Measurements from ENCODE around the gene LAMC3.

Gene LAMC3

DNA sequence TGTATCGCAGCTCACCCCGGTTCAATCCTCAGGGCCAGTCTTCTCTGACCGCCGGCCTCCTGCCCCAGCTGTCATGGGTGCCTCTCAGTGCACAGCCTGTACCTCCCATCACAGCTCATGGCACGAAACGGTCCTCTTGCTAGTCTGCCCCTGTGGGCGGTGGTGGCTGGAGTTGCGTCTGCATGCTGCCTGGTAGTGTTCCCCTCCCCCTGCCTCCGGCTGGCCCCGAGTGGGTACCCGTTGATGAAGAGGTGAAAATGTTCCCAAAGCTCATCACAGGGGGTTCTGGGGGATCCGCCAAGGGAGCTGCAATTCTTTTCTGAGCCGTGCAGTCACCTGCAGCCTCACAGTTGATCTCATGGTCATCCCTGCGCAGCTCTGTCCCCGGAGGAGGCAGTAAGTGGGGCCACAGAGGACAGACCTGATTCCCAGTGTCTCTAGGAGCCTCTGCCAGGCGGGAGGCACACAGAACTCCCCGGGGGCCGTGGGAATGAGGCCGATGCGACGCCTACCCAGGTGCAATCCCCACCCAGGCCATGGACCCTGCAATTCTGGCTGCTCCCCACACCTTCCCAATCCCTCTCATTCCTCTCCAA lies 35.2 kb upstream of the LAMC3 start:
- no peak for TF ChIP-seq CSDC2 (CRISPR knock-in tag; IDR thresholded peaks at IDR 0.05)
- TF ChIP-seq, protein P1, sequence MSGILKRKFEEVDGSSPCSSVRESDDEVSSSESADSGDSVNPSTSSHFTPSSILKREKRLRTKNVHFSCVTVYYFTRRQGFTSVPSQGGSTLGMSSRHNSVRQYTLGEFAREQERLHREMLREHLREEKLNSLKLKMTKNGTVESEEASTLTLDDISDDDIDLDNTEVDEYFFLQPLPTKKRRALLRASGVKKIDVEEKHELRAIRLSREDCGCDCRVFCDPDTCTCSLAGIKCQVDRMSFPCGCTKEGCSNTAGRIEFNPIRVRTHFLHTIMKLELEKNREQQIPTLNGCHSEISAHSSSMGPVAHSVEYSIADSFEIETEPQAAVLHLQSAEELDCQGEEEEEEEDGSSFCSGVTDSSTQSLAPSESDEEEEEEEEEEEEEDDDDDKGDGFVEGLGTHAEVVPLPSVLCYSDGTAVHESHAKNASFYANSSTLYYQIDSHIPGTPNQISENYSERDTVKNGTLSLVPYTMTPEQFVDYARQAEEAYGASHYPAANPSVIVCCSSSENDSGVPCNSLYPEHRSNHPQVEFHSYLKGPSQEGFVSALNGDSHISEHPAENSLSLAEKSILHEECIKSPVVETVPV (CRISPR knock-in tag; IDR thresholded peaks at IDR 0.05) = no peak
- no peak for TF ChIP-seq PPARA (CRISPR knock-in tag; IDR thresholded peaks at IDR 0.05; ENCODE audit: borderline replicate concordance)
- TF ChIP-seq ZC3H10 (CRISPR knock-in tag; IDR thresholded peaks at IDR 0.05) = no peak
- TF ChIP-seq, protein P2, sequence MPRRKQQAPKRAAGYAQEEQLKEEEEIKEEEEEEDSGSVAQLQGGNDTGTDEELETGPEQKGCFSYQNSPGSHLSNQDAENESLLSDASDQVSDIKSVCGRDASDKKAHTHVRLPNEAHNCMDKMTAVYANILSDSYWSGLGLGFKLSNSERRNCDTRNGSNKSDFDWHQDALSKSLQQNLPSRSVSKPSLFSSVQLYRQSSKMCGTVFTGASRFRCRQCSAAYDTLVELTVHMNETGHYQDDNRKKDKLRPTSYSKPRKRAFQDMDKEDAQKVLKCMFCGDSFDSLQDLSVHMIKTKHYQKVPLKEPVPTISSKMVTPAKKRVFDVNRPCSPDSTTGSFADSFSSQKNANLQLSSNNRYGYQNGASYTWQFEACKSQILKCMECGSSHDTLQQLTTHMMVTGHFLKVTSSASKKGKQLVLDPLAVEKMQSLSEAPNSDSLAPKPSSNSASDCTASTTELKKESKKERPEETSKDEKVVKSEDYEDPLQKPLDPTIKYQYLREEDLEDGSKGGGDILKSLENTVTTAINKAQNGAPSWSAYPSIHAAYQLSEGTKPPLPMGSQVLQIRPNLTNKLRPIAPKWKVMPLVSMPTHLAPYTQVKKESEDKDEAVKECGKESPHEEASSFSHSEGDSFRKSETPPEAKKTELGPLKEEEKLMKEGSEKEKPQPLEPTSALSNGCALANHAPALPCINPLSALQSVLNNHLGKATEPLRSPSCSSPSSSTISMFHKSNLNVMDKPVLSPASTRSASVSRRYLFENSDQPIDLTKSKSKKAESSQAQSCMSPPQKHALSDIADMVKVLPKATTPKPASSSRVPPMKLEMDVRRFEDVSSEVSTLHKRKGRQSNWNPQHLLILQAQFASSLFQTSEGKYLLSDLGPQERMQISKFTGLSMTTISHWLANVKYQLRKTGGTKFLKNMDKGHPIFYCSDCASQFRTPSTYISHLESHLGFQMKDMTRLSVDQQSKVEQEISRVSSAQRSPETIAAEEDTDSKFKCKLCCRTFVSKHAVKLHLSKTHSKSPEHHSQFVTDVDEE (CRISPR knock-in tag; IDR thresholded peaks at IDR 0.05) = no peak
- TF ChIP-seq, protein P3, sequence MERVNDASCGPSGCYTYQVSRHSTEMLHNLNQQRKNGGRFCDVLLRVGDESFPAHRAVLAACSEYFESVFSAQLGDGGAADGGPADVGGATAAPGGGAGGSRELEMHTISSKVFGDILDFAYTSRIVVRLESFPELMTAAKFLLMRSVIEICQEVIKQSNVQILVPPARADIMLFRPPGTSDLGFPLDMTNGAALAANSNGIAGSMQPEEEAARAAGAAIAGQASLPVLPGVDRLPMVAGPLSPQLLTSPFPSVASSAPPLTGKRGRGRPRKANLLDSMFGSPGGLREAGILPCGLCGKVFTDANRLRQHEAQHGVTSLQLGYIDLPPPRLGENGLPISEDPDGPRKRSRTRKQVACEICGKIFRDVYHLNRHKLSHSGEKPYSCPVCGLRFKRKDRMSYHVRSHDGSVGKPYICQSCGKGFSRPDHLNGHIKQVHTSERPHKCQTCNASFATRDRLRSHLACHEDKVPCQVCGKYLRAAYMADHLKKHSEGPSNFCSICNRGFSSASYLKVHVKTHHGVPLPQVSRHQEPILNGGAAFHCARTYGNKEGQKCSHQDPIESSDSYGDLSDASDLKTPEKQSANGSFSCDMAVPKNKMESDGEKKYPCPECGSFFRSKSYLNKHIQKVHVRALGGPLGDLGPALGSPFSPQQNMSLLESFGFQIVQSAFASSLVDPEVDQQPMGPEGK (CRISPR knock-in tag; IDR thresholded peaks at IDR 0.05; ENCODE audit: borderline replicate concordance) = no peak
- no peak; the same call in 2 of the 3 replicates for ATAC-seq

DNA sequence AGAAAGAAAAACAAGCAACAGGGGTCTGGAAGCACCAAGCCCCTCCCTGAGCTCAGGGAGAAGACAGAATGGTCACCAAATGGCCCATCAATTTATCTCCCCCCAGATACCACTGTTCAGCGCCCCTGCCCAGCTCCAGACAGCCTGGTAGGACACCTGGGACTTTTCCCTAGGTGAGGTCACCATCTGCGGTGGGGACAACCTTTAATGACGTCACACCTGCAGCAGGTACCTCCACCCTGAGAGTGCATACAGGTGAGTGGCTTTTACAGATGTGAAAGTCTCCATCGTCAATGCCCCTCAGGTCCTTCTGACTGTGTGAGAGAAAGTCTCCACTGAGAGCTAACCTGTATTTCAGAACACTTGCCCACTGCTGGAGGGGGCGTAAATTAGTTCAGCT lies 34.3 kb upstream of the LAMC3 start:
- ATAC-seq = no peak
- TF ChIP-seq ZNF565 (CRISPR knock-in tag; conservative IDR thresholded peaks at IDR 0.05; ENCODE audit: low read depth) (no peak), GLIS3 (CRISPR knock-in tag; IDR thresholded peaks at IDR 0.05) (no peak), OSR1 (CRISPR knock-in tag; IDR thresholded peaks at IDR 0.05) (no peak), TCF4 (CRISPR knock-in tag; IDR thresholded peaks at IDR 0.05; ENCODE audit: borderline replicate concordance) (no peak), ISL1 (CRISPR knock-in tag; IDR thresholded peaks at IDR 0.05) (no peak), ESRRG (CRISPR knock-in tag; IDR thresholded peaks at IDR 0.05) (no peak), ZNF70 (CRISPR knock-in tag; IDR thresholded peaks at IDR 0.05) (no peak), PPARA (CRISPR knock-in tag; IDR thresholded peaks at IDR 0.05; ENCODE audit: borderline replicate concordance) (no peak), RARB (CRISPR knock-in tag; IDR thresholded peaks at IDR 0.05) (no peak), TOX (CRISPR knock-in tag; IDR thresholded peaks at IDR 0.05; ENCODE audit: borderline replicate concordance) (no peak), BACH2 (CRISPR knock-in tag; IDR thresholded peaks at IDR 0.05; ENCODE audit: borderline replicate concordance) (no peak), SNAI2 (CRISPR knock-in tag; IDR thresholded peaks at IDR 0.05) (no peak), CSDC2 (CRISPR knock-in tag; IDR thresholded peaks at IDR 0.05) (no peak), ZFP30 (CRISPR knock-in tag; IDR thresholded peaks at IDR 0.05) (no peak), ARNTL (CRISPR knock-in tag; IDR thresholded peaks at IDR 0.05; ENCODE audit: borderline replicate concordance, low read depth) (no peak), ZC3H10 (CRISPR knock-in tag; IDR thresholded peaks at IDR 0.05) (no peak)
- TF ChIP-seq, protein P4, sequence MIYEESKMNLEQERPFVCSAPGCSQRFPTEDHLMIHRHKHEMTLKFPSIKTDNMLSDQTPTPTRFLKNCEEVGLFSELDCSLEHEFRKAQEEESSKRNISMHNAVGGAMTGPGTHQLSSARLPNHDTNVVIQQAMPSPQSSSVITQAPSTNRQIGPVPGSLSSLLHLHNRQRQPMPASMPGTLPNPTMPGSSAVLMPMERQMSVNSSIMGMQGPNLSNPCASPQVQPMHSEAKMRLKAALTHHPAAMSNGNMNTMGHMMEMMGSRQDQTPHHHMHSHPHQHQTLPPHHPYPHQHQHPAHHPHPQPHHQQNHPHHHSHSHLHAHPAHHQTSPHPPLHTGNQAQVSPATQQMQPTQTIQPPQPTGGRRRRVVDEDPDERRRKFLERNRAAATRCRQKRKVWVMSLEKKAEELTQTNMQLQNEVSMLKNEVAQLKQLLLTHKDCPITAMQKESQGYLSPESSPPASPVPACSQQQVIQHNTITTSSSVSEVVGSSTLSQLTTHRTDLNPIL (CRISPR knock-in tag; IDR thresholded peaks at IDR 0.05; ENCODE audit: low read depth) = no peak
- TF ChIP-seq, protein P5, sequence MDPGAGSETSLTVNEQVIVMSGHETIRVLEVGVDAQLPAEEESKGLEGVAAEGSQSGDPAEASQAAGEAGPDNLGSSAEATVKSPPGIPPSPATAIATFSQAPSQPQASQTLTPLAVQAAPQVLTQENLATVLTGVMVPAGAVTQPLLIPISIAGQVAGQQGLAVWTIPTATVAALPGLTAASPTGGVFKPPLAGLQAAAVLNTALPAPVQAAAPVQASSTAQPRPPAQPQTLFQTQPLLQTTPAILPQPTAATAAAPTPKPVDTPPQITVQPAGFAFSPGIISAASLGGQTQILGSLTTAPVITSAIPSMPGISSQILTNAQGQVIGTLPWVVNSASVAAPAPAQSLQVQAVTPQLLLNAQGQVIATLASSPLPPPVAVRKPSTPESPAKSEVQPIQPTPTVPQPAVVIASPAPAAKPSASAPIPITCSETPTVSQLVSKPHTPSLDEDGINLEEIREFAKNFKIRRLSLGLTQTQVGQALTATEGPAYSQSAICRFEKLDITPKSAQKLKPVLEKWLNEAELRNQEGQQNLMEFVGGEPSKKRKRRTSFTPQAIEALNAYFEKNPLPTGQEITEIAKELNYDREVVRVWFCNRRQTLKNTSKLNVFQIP (CRISPR knock-in tag; IDR thresholded peaks at IDR 0.05; ENCODE audit: borderline replicate concordance, low read depth) = no peak
- TF ChIP-seq, protein P1 (CRISPR knock-in tag; IDR thresholded peaks at IDR 0.05) = no peak
